HepG2 (cell line): Measurements from ENCODE around the gene ZBTB9.

Experiments
- CENPX ChIP-seq: sonication (generic); formaldehyde crosslinking; IDR thresholded peaks from 2 replicates; pipeline ENCODE4 v1.9.0; 2021; ENCODE audit warnings: mild to moderate bottlenecking, missing genetic modification reagents, moderate library complexity
- SMC3 ChIP-seq: IDR thresholded peaks from 2 replicates; pipeline ENCODE4 v1.6.1; 2011; ENCODE audit warnings: low read length, improper control_type of control experiment
- TSC22D2 ChIP-seq: sonication (generic); formaldehyde crosslinking; IDR thresholded peaks from 2 replicates; pipeline ENCODE4 v1.5.1; 2020; ENCODE audit warnings: missing genetic modification reagents, mild to moderate bottlenecking, borderline replicate concordance

GRCh38 chr6:33433544-33434191 lies 20.7 kb upstream of the ZBTB9 start:
- TF ChIP-seq CENPX = no peak
- no peak for TF ChIP-seq SMC3
- no peak for TF ChIP-seq TSC22D2 (CRISPR knock-in tag)
